Endothelial cell of umbilical vein (primary cell): ENCODE data around the gene CCDC150. TPM values are rescaled to one million over a fixed set of nuclear protein-coding genes. Genes with fewer than 3 reads are reported as not detected.

Source experiments
- BruUV-seq: library from RNA; stranded (reverse); fragments of 400-500 nt; replicated peaks from 2 replicates; lab custom pipeline; 2021; lab: Mats Ljungman, UMichigan
- CTCF ChIA-PET: fragments of 300-600, 350-600 bp; sonication (Branson Sonifier 250); formaldehyde crosslinking; loops from one replicate; lab custom pipeline; 2021; ENCODE audit warnings: antibody characterized with exemption, inconsistent platforms; lab: Charles Lee
- POLR2A ChIA-PET: fragments of 300-600, 350-600 bp; sonication (Branson Sonifier 250); formaldehyde crosslinking; loops from one replicate; lab custom pipeline; 2021; ENCODE audit warnings: antibody characterized with exemption, inconsistent platforms; lab: Charles Lee
- DNase-seq: peaks from one replicate; pipeline ENCODE4 v3.0.0-alpha.2; 2011; ENCODE audit warnings: low read depth, low spot score
- FAIRE-seq: peaks from 2 replicates; lab custom pipeline; 2011; peaks lifted over from hg19 to GRCh38; lab: Jason Lieb, UNC
- H2AFZ ChIP-seq: 2 replicates; pipeline ENCODE4 v1.6.0; 2012; ENCODE audit warnings: low read depth, low read length, control low read depth, inconsistent platforms
- H3K27ac ChIP-seq: 2 replicates; pipeline ENCODE4 v1.5.1; 2011; ENCODE audit warnings: low read depth, mild to moderate bottlenecking, control low read depth, low read length, moderate library complexity; ENCODE audit not compliant: insufficient read depth
- H3K27me3 ChIP-seq, 2 experiments: 2 replicates each; pipeline versions ENCODE4 v1.6.0 to v1.6.1; 2011; ENCODE audit warnings: low read length in 2 of 2, mixed read lengths in 1 of 2; ENCODE audit not compliant: control insufficient read depth in 2 of 2, insufficient read depth in 2 of 2
- H3K36me3 ChIP-seq, 2 experiments: 2 replicates in 1 of 2; 3 replicates in 1 of 2; pipeline ENCODE4 v1.5.1; 2011; ENCODE audit warnings: low read length in 2 of 2, mild to moderate bottlenecking in 1 of 2, moderate library complexity in 1 of 2; ENCODE audit not compliant: control insufficient read depth in 2 of 2, insufficient read depth in 2 of 2; ENCODE audit errors: extremely low read depth in 1 of 2
- H3K4me1 ChIP-seq: 3 replicates; pipeline ENCODE4 v1.5.1; 2011; ENCODE audit warnings: mild to moderate bottlenecking, low read length; ENCODE audit not compliant: control insufficient read depth, insufficient read depth; ENCODE audit errors: extremely low read depth
- H3K4me2 ChIP-seq: 2 replicates; pipeline ENCODE4 v1.6.1; 2011; ENCODE audit warnings: low read length, control low read depth, mixed read lengths; ENCODE audit not compliant: insufficient read depth
- H3K4me3 ChIP-seq, 3 experiments: fragments of 200-600 bp in 1 of 3; sonication (generic), shearing (Covaris generic) in 1 of 3; replicated peaks in 1 of 3; 2 replicates each; pipeline ENCODE4 v1.5.1; 2011 to 2016; ENCODE audit warnings: control low read depth in 3 of 3, low read length in 3 of 3, mild to moderate bottlenecking in 2 of 3, inconsistent platforms in 1 of 3, low read depth in 1 of 3, moderate library complexity in 1 of 3; ENCODE audit not compliant: insufficient read depth in 1 of 3
- H3K79me2 ChIP-seq: 2 replicates; pipeline ENCODE4 v1.6.0; 2012; ENCODE audit warnings: low read length, inconsistent platforms; ENCODE audit not compliant: control insufficient read depth, insufficient read depth
- H3K9ac ChIP-seq: replicated peaks from 2 replicates; pipeline ENCODE3; 2011; ENCODE audit warnings: low read length, control low read depth; ENCODE audit not compliant: insufficient read depth; ENCODE audit errors: extremely low read depth
- H3K9me1 ChIP-seq: replicated peaks from 3 replicates; pipeline ENCODE4 v1.6.0; 2011; ENCODE audit warnings: mild to moderate bottlenecking, low read length; ENCODE audit not compliant: control insufficient read depth, insufficient read depth; ENCODE audit errors: extremely low read depth
- H3K9me3 ChIP-seq: replicated peaks from 2 replicates; pipeline ENCODE4 v1.5.1; 2012; ENCODE audit warnings: low read length, inconsistent platforms; ENCODE audit not compliant: control insufficient read depth, insufficient read depth
- H4K20me1 ChIP-seq: replicated peaks from 2 replicates; pipeline ENCODE3; 2011; ENCODE audit warnings: mild to moderate bottlenecking, low read length; ENCODE audit not compliant: control insufficient read depth, insufficient read depth; ENCODE audit errors: extremely low read depth
- CTCF ChIP-seq, 2 donors: IDR thresholded peaks; 1 replicate in 1 of 2; 2 replicates in 1 of 2; pipeline ENCODE4 v1.5.1; 2011; ENCODE audit warnings: low read length in 2 of 2, mild to moderate bottlenecking in 2 of 2, moderate library complexity in 2 of 2, control low read depth in 1 of 2, inconsistent platforms in 1 of 2, low read depth in 1 of 2; ENCODE audit not compliant: insufficient read depth in 1 of 2; ENCODE audit errors: extremely low read depth in 1 of 2
- JUN ChIP-seq: IDR thresholded peaks from 2 replicates; pipeline ENCODE4 v1.6.1; 2011; ENCODE audit warnings: borderline replicate concordance, low read depth; ENCODE audit not compliant: insufficient read length, insufficient read depth
- MAX ChIP-seq: IDR thresholded peaks from 2 replicates; pipeline ENCODE4 v1.6.1; 2011; ENCODE audit not compliant: insufficient read depth, insufficient read length
- POLR2A ChIP-seq: IDR thresholded peaks from 2 replicates; pipeline ENCODE4 v1.6.1; 2012; ENCODE audit warnings: low read depth, mild to moderate bottlenecking, control low read depth, low read length
- POLR2AphosphoS5 ChIP-seq: IDR thresholded peaks from 2 replicates; pipeline ENCODE4 v1.6.1; 2012; ENCODE audit warnings: low read depth, mild to moderate bottlenecking, control low read depth, low read length, moderate library complexity; ENCODE audit not compliant: insufficient read depth
- dilution Hi-C: fragments of 300-500 bp; cut with MboI; formaldehyde crosslinking; loops from one replicate; pipeline ENCODE4 v1.15.0; 2019; ENCODE audit warnings: low sequenced_read_pairs; ENCODE audit not compliant: extremely low pct_ligation_motif_present
- intact Hi-C: fragments of 100-400 bp; cut with micrococcal nuclease; formaldehyde crosslinking; loops from one replicate; pipeline ENCODE4 v1.10.0; 2022
- polyA plus RNA-seq, 4 experiments: library from polyadenylated mRNA; depleted of rRNA in 3 of 4; stranded (reverse) in 3 of 4; unstranded in 1 of 4; fragments of >200 nt; gene quantifications; 2 replicates each; pipeline versions ENCODE4 v1.2.1 to v1.2.3, GENCODE V29; 2011 to 2012; ENCODE audit warnings: missing spikeins in 1 of 4
- total RNA-seq: library from RNA; stranded (reverse); gene quantifications from 2 replicates; pipeline ENCODE4 v1.2.3, GENCODE V29; 2021

The CCDC150 gene
- total and polyA plus RNA-seq, 2 donors (not counting 3 experiments of a cell fraction or from before 2014, with no cell fraction given) = 1.7 to 19.9 TPM

GRCh38 chr2:196675963-196676362, 36.4 kb downstream of the CCDC150 start:
- intact Hi-C loops = no loop called here
- POLR2A ChIA-PET = no interaction called here
- BruUV-seq = no TSS peak

More at GRCh38 chr2:196675963-196676362, 36.4 kb downstream of the CCDC150 start:
- no peak overlapping the region for H3K4me3 ChIP-seq
- DNase-seq (no peak), FAIRE-seq (no peak)
- H3K9ac ChIP-seq = no peak overlapping the region
- no peaks in the 10 kb centered on the region for H3K27me3 ChIP-seq
- no peak overlapping the region for H3K4me2 ChIP-seq
- H3K9me1 ChIP-seq = no peaks in the 10 kb centered on the region
- no peaks in the 10 kb centered on the region for H3K9me3 ChIP-seq
- no peaks in the 10 kb centered on the region for H3K79me2 ChIP-seq
- peaks cover 0 to 3% of the 10 kb centered on the region in 2 experiments for H3K36me3 ChIP-seq
- TF ChIP-seq CTCF (IDR thresholded peaks at IDR 0.05; ENCODE audit: extremely low read depth in 1 of 2, insufficient read depth in 1 of 2, low read depth in 1 of 2, low read length in 2 of 2) = no peak
- no peak for TF ChIP-seq POLR2A
- no peak for TF ChIP-seq JUN
- no peak for TF ChIP-seq MAX
- TF ChIP-seq POLR2AphosphoS5 = no peak
- dilution Hi-C loops = no loop called here
- H2AFZ ChIP-seq = no peak overlapping the region
- no peak overlapping the region for H3K27ac ChIP-seq
- CTCF ChIA-PET = no interaction called here
- H4K20me1 ChIP-seq = no peaks in the 10 kb centered on the region
- H3K4me1 ChIP-seq = no peaks in the 10 kb centered on the region
